ENCODE measurements around the gene FITM1.

Gene FITM1

GRCh38 chr14:24141097-24141880, 10.8 kb downstream of the FITM1 start, which contains the start of gene EMC9 (continued):
- TF ChIP-seq ZBTB7A (tag by site-specific recombination; IDR thresholded peaks at IDR 0.05; ENCODE audit: low read depth) (peak; percentile 51; the same call in 1 of the 2 replicates), FEZF1 (tag by site-specific recombination; IDR thresholded peaks at IDR 0.05) (no peak), SP7 (tag by site-specific recombination; IDR thresholded peaks at IDR 0.05) (peak; percentile 81), ZNF585B (tag by site-specific recombination; IDR thresholded peaks at IDR 0.05) (peak; percentile 9; the same call in 1 of the 2 replicates), ZNF214 (tag by site-specific recombination; IDR thresholded peaks at IDR 0.05; ENCODE audit: borderline replicate concordance) (no peak), OSR2 (tag by site-specific recombination; IDR thresholded peaks at IDR 0.05) (peak; percentile 32; the same call in 1 of the 2 replicates), ZBTB17 (tag by site-specific recombination; IDR thresholded peaks at IDR 0.05) (peak; percentile 99), ZNF211 (tag by site-specific recombination; IDR thresholded peaks at IDR 0.05; ENCODE audit: low read depth) (no peak), PATZ1 (tag by site-specific recombination; IDR thresholded peaks at IDR 0.05) (peak; percentile 78; the same call in 1 of the 2 replicates), SP3 (tag by site-specific recombination; IDR thresholded peaks at IDR 0.05) (peak; percentile 85), ZNF121 (tag by site-specific recombination; IDR thresholded peaks at IDR 0.05) (peak; percentile 54; the same call in 1 of the 2 replicates), ZNF239 (tag by site-specific recombination; IDR thresholded peaks at IDR 0.05) (peak; percentile 71), GLI4 (tag by site-specific recombination; IDR thresholded peaks at IDR 0.05) (0 out of 2 replicates have a peak, but pooled peaks have one; percentile 78), ZNF24 (tag by site-specific recombination; IDR thresholded peaks at IDR 0.05) (peak; percentile 81; the same call in 1 of the 2 replicates), ZNF629 (tag by site-specific recombination; IDR thresholded peaks at IDR 0.05) (peak; percentile 18; the same call in 1 of the 2 replicates), ZNF785 (tag by site-specific recombination; IDR thresholded peaks at IDR 0.05) (peak; percentile 73; the same call in 1 of the 2 replicates), YY1 (tag by site-specific recombination; IDR thresholded peaks at IDR 0.05) (peak; percentile 65; the same call in 1 of the 2 replicates), ZNF561 (tag by site-specific recombination; IDR thresholded peaks at IDR 0.05; ENCODE audit: borderline replicate concordance) (peak; percentile 77; the same call in 1 of the 2 replicates), ZXDB (tag by site-specific recombination; IDR thresholded peaks at IDR 0.05) (peak; percentile 71)

GRCh38 chr14:24143511-24143910, 13.1 kb downstream of the FITM1 start:
- H3K36me3 ChIP-seq (ENCODE audit: control insufficient read depth in 2 of 2, insufficient read depth in 1 of 2, low read length in 2 of 2), result peaks cover 12 to 36% of the 10 kb centered on the region in 2 experiments
- no peaks in the 10 kb centered on the region for H3K9me3 ChIP-seq (ENCODE audit: control insufficient read depth, insufficient read depth, low read depth, low read length)
- no peak overlapping the region for H3K27ac ChIP-seq (ENCODE audit: extremely low read depth, low read depth, low read length)
- H3K4me3 ChIP-seq (ENCODE audit: low read depth, low read length), result no peak overlapping the region
- CTCF ChIA-PET, result interaction anchor here (1.5 kb wide), 1 partner anchor 18 kb away, joined by 4 read pairs; the partner anchor contains the start of gene IRF9
- TF ChIP-seq GLIS1 (tag by site-specific recombination; IDR thresholded peaks at IDR 0.05) (peak; percentile 70), AEBP2 (tag by site-specific recombination; IDR thresholded peaks at IDR 0.05; ENCODE audit: borderline replicate concordance) (no peak), GLIS2 (tag by site-specific recombination; IDR thresholded peaks at IDR 0.05) (no peak), ZNF645 (tag by site-specific recombination; IDR thresholded peaks at IDR 0.05) (no peak)
- peaks cover 12% of the 10 kb centered on the region for H3K4me1 ChIP-seq (ENCODE audit: control insufficient read depth, insufficient read depth, low read length)
- POLR2A ChIA-PET, result interaction anchor here (0.8 kb wide), 1 partner anchor 29 kb away, joined by 4 read pairs; the partner anchor contains the start of genes DCAF11 and NRL

Measured in HEK293 (cell line).